Liver (tissue), 3 donors: ENCODE measurements around the gene GAP43.

ENCODE experiments used
- CTCF ChIP-seq: fragments of 150-350 bp; IDR thresholded peaks from 2 replicates; pipeline ENCODE4 v1.5.1; 2017; ENCODE audit warnings: improper control_type of control experiment, low read depth, low read length; ENCODE audit not compliant: missing input control
- GABPA ChIP-seq, 2 donors: IDR thresholded peaks in 1 of 2; conservative IDR thresholded peaks in 1 of 2; 2 replicates each; pipeline ENCODE4 v1.6.1; 2016; ENCODE audit warnings: antibody characterized with exemption in 2 of 2, mild to moderate bottlenecking in 1 of 2, moderate library complexity in 1 of 2
- HNF4G ChIP-seq: IDR thresholded peaks from 2 replicates; pipeline ENCODE4 v1.6.1; 2016; ENCODE audit warnings: antibody characterized with exemption
- RAD21 ChIP-seq, 2 donors: IDR thresholded peaks; 2 replicates each; pipeline ENCODE4 v1.6.1; 2016; ENCODE audit warnings: antibody characterized with exemption in 2 of 2, mild to moderate bottlenecking in 2 of 2
- RXRA ChIP-seq, 2 donors: IDR thresholded peaks; 2 replicates each; pipeline ENCODE4 v1.6.1; 2017 to 2018; ENCODE audit warnings: antibody characterized with exemption in 2 of 2, mild to moderate bottlenecking in 1 of 2
- TAF1 ChIP-seq: conservative IDR thresholded peaks from 2 replicates; pipeline ENCODE4 v1.6.1; 2016; ENCODE audit warnings: antibody characterized with exemption, mild to moderate bottlenecking
- YY1 ChIP-seq: IDR thresholded peaks from 2 replicates; pipeline ENCODE4 v1.6.1; 2016; ENCODE audit warnings: antibody characterized with exemption, mild to moderate bottlenecking
- ZBTB33 ChIP-seq: IDR thresholded peaks from 2 replicates; pipeline ENCODE4 v1.6.1; 2016; ENCODE audit warnings: antibody characterized with exemption
- donor health status: healthy.
- donor health status: healthy.

- no peak for TF ChIP-seq HNF4G
- TF ChIP-seq GABPA (IDR thresholded peaks at IDR 0.05 in 1 of 2, conservative IDR thresholded peaks at IDR 0.05 in 1 of 2): no peak
- no peak for TF ChIP-seq TAF1
- TF ChIP-seq CTCF: no peak
- no peak for TF ChIP-seq YY1
- no peak for TF ChIP-seq RXRA (IDR thresholded peaks at IDR 0.05)
- no peak for TF ChIP-seq RAD21 (IDR thresholded peaks at IDR 0.05)
- no peak for TF ChIP-seq ZBTB33
These were observed 50.6 kb downstream of the GAP43 start for GRCh38 chr3:115673881-115674280.
